Activated CD4-positive, alpha-beta T cell treated with anti-CD3 and anti-CD28 coated beads, Interleukin-2, Interleukin-4, amounts not matched to agents 100 ng/mL and 50 ng/mL, durations not matched to agents 16 hours and 8 hours (primary cell): ENCODE data around the gene SERTAD2.

Source experiments
- DNase-seq: peaks from one replicate; pipeline ENCODE4 v3.0.0-alpha.2; 2020; ENCODE audit warnings: low spot score

Gene SERTAD2

GRCh38 chr2:64581777-64582539, 71.8 kb downstream of the SERTAD2 start:
- no peak for DNase-seq
